ENCODE data around the gene LSR.

GRCh38 chr19:35205733-35206323 is 43.0 kb upstream of the LSR start:
- no peak for TF ChIP-seq CTCF (IDR thresholded peaks at IDR 0.05; ENCODE audit: insufficient read depth, low read depth, low read length)
- no peak for TF ChIP-seq EZH2 (IDR thresholded peaks at IDR 0.05; ENCODE audit: insufficient read depth, low read length)
